Mucosa of descending colon (tissue), 3 donors: ENCODE data around the gene TBC1D8. TPM values are rescaled to one million over a fixed set of nuclear protein-coding genes. Genes with fewer than 3 reads are reported as not detected.
A peak's percentile ranks its signal among the peaks of the same experiment; 100 is the strongest.

Experiments used
- ATAC-seq: fragments of 200-7000 bp; cut with Tn5 transposase; one replicate; pipeline ENCODE4 v1.9.1; 2020; ENCODE audit warnings: mild to moderate bottlenecking, moderate library complexity
- DNase-seq, 3 donors: peaks; one replicate each; pipeline ENCODE4 v3.0.0-alpha.2; 2020
- H3K36me3 ChIP-seq: fragments of 200-600 bp; one replicate; pipeline ENCODE4 v1.8.0; 2021; ENCODE audit warnings: low read depth, mild to moderate bottlenecking
- H3K4me1 ChIP-seq: fragments of 200-600 bp; one replicate; pipeline ENCODE4 v1.8.0; 2021; ENCODE audit warnings: low read depth, mild to moderate bottlenecking
- H3K4me3 ChIP-seq: fragments of 200-600 bp; one replicate; pipeline ENCODE4 v1.8.0; 2021; ENCODE audit warnings: mild to moderate bottlenecking
- H3K9me3 ChIP-seq: fragments of 200-600 bp; one replicate; pipeline ENCODE4 v1.8.0; 2021; ENCODE audit warnings: mild to moderate bottlenecking
- intact Hi-C, 2 donors: fragments of 100-400 bp; cut with DNase I in 1 of 2; cut with micrococcal nuclease in 1 of 2; formaldehyde crosslinking; loops; one replicate each; pipeline versions ENCODE4 v1.11.0 to v1.11.1; 2022; cut with DNase I, micrococcal nuclease
- total RNA-seq, 3 donors: library from RNA; stranded (reverse); fragmentation: NEBNext Ultra II Directional in 2 of 3; extraction: Animal tissue kit (Norgen Biotek cat#: 25700) in 2 of 3; gene quantifications; one replicate each; pipeline versions ENCODE4 v1.2.1 to v1.2.4, GENCODE V29; 2021 to 2023
- TF ChIP-seq, protein P1 (sequence below): fragments of 200-600 bp; IDR thresholded peaks from one replicate; pipeline ENCODE4 v1.8.0; 2022; ENCODE audit warnings: antibody characterized with exemption, mild to moderate bottlenecking
- donor health status: DM: no; HTN: no; CAD: no; lungs with moderate emphysema.
- donor health status: DM: no; HTN: no; CAD: no.
- donor health status: DM: no; HTN: yes; CAD: no.

TBC1D8 gene
- total RNA-seq, 3 donors from 2014 or later = 14.4 to 28.8 (median 17.7) TPM

DNA sequence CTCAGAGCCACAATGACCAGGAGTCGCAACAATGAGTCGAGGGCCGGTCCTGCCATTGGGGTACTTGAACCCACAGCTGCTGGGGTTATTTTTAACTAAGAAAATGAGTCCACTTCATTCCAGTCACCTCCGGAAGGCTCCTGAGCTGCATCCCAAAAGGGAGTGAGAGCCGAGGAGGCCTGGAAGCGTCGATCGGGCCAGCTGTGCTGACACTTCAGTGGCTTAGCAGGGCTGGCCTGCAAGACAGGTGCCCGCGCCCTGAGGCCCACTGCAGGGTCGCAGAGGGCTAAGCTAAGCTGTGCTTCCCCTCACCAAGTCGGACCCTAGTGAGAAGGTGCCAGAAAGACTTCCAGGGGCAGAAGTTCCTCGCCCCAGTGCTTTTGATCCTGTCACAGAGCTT lies 21.1 kb downstream of the TBC1D8 start:
- no peak overlapping the region for H3K4me3 ChIP-seq
- no peak for ATAC-seq
- no peaks in the 10 kb centered on the region for H3K9me3 ChIP-seq
- TF ChIP-seq, protein P1, sequence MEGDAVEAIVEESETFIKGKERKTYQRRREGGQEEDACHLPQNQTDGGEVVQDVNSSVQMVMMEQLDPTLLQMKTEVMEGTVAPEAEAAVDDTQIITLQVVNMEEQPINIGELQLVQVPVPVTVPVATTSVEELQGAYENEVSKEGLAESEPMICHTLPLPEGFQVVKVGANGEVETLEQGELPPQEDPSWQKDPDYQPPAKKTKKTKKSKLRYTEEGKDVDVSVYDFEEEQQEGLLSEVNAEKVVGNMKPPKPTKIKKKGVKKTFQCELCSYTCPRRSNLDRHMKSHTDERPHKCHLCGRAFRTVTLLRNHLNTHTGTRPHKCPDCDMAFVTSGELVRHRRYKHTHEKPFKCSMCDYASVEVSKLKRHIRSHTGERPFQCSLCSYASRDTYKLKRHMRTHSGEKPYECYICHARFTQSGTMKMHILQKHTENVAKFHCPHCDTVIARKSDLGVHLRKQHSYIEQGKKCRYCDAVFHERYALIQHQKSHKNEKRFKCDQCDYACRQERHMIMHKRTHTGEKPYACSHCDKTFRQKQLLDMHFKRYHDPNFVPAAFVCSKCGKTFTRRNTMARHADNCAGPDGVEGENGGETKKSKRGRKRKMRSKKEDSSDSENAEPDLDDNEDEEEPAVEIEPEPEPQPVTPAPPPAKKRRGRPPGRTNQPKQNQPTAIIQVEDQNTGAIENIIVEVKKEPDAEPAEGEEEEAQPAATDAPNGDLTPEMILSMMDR = no peak
- no peak for DNase-seq
- H3K4me1 ChIP-seq = peaks cover 9% of the 10 kb centered on the region
- intact Hi-C loops = no loop called here
- no peaks in the 10 kb centered on the region for H3K36me3 ChIP-seq

DNA sequence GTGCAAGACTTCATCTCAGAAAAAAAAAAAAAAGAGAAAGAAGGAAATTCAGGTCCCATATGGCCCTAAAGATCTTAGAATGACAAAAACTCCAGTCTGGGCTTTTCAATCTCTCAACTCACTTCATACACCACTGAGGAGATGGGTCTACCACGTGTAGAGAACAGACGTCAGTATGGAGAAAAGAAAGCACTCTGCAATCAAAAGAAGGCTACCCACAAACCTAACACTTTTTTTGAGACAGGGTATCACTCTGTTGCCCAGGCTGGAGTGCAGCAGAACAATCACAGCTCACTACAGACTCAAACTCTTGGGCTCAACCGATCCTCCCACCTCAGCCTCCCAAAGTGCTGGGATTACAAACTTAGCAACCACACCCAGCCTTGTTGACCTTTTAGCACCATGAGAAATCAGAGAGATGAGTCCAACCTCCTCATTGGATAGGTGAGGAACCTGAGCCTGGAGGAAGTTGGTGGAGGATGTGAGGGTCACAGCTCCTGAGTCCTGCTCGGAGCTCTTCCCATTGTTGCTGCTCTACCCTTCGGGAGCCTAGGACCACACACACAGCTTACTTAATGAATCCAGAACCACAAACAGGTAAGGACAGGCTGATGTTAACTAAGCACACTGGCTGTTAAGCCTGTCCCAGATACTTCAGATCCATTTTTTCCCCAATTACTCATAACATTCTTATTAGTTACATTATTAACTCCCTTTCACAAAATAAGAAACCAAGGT lies 23.7 kb downstream of the TBC1D8 start:
- TF ChIP-seq, protein P1 = no peak
- no peak for DNase-seq
- Histone ChIP-seq H3K4me1 (peaks cover 18% of the 10 kb centered on the region), H3K9me3 (no peaks in the 10 kb centered on the region), H3K4me3 (no peak overlapping the region), H3K36me3 (no peaks in the 10 kb centered on the region)
- intact Hi-C loops = no loop called here
- peak; percentile 53 for ATAC-seq

GRCh38 chr2:101125808-101126207 lies 25.4 kb downstream of the TBC1D8 start:
- TF ChIP-seq, protein P1 = no peak
- intact Hi-C loops = no loop called here
- H3K4me1 ChIP-seq = peaks cover 18% of the 10 kb centered on the region
- no peaks in the 10 kb centered on the region for H3K36me3 ChIP-seq
- no peaks in the 10 kb centered on the region for H3K9me3 ChIP-seq
- no peak for ATAC-seq
- no peak for DNase-seq
- H3K4me3 ChIP-seq = no peak overlapping the region

- intact Hi-C loops = no loop called here
- TF ChIP-seq, protein P1 = no peak
- ATAC-seq (no peak), DNase-seq (no peak)
- Histone ChIP-seq H3K4me1 (peaks cover 23% of the 10 kb centered on the region), H3K36me3 (no peaks in the 10 kb centered on the region), H3K4me3 (no peak overlapping the region), H3K9me3 (no peaks in the 10 kb centered on the region)
Observed at GRCh38 chr2:101125374-101125773, 25.8 kb downstream of the TBC1D8 start.

DNA sequence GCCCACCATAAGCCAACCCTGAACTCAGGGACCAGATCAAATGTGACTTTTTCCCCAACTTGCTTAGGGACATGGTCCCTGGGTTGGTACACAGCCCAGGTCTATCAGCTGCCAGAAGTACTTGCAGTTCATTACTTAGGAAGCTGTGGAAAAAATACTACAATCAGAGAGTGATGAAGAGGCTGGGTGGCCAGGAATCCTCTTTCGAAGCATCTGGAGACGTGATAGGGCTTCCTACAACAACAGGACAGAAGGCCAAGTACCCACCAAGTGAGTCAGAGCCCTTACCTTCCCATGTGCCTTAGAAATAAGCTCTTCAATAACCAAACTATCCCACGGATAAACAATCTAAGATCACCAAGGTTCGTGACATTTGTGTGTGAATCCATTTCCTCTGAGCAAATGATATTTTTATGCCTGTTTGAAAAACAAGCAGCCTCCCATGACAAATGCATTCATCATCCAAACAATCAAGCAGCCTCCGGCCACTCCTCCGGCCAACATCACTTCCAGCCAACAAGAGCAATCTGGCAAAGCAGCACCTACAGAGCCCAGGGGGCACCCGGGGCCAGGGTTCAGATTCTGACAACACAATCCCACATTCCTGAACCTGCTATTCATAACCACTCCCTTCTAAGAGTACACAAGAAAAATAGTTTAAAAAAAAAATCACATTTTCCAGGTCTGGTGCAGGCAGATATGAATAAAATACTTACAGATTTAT lies 26.4 kb downstream of the TBC1D8 start:
- Histone ChIP-seq H3K4me3 (no peak overlapping the region), H3K36me3 (no peaks in the 10 kb centered on the region), H3K9me3 (no peaks in the 10 kb centered on the region), H3K4me1 (peaks cover 27% of the 10 kb centered on the region)
- ATAC-seq = peak; percentile 57
- intact Hi-C loops = no loop called here
- peak in 1 of 3 donors; percentile 64 for DNase-seq
- TF ChIP-seq, protein P1 = no peak
